Suprapubic skin (tissue), 3 donors: ENCODE measurements around the gene SHE.

Source experiments
- POLR2AphosphoS5 ChIP-seq, 3 donors: sonication (generic); formaldehyde crosslinking; IDR thresholded peaks; one replicate each; pipeline ENCODE4 v1.6.1; 2017; ENCODE audit warnings: antibody characterized with exemption in 3 of 3
- TF ChIP-seq, protein P1 (sequence below), 2 donors: fragments of 200-600 bp in 1 of 2; fragments of 450-650 bp in 1 of 2; sonication (generic) in 1 of 2; IDR thresholded peaks; one replicate each; pipeline ENCODE4 v1.5.1; 2016 to 2019; ENCODE audit warnings: antibody characterized with exemption in 2 of 2, mild to moderate bottlenecking in 1 of 2, moderate library complexity in 1 of 2

- TF ChIP-seq, protein P1, sequence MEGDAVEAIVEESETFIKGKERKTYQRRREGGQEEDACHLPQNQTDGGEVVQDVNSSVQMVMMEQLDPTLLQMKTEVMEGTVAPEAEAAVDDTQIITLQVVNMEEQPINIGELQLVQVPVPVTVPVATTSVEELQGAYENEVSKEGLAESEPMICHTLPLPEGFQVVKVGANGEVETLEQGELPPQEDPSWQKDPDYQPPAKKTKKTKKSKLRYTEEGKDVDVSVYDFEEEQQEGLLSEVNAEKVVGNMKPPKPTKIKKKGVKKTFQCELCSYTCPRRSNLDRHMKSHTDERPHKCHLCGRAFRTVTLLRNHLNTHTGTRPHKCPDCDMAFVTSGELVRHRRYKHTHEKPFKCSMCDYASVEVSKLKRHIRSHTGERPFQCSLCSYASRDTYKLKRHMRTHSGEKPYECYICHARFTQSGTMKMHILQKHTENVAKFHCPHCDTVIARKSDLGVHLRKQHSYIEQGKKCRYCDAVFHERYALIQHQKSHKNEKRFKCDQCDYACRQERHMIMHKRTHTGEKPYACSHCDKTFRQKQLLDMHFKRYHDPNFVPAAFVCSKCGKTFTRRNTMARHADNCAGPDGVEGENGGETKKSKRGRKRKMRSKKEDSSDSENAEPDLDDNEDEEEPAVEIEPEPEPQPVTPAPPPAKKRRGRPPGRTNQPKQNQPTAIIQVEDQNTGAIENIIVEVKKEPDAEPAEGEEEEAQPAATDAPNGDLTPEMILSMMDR (IDR thresholded peaks at IDR 0.05) = no peak
- no peak for TF ChIP-seq POLR2AphosphoS5 (IDR thresholded peaks at IDR 0.05)
Observed at GRCh38 chr1:154489695-154490274, 12.4 kb downstream of the SHE start.
